GM12892 (cell line): ENCODE results near the gene PPP1R3F.

Experiments
- POLR2A ChIP-seq: IDR thresholded peaks from 2 replicates; pipeline ENCODE4 v1.6.1; 2011; ENCODE audit warnings: low read depth, low read length, control low read depth
- POLR2AphosphoS5 ChIP-seq: IDR thresholded peaks from 2 replicates; pipeline ENCODE4 v1.6.1; 2011; ENCODE audit warnings: low read depth, low read length, control low read depth
- TAF1 ChIP-seq: IDR thresholded peaks from 2 replicates; pipeline ENCODE4 v1.6.1; 2011; ENCODE audit warnings: low read depth, mild to moderate bottlenecking, control low read depth, low read length, borderline replicate concordance

DNA sequence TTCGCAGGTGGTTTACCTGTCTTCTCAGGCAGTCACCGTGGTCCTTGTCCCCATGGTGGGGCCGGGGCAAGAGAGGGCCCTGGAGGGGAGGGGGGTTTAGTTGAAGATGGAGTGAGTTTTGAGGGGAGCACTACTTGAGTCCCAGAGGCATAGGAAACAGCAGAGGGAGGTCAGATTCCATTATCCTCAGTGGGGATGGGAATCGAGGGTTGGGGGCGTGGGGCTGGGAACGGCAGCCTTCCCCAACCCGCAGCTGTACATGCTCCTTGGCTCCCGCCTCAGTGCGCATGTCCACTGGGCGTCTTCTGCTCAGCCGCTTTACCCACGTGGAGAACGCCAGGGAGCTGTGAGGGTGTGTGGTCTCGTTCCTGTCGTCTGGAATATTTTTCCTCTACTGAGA lies 33.8 kb downstream of the PPP1R3F start, which contains the start of gene GAGE10:
- TF ChIP-seq POLR2A (no peak), POLR2AphosphoS5 (no peak), TAF1 (no peak)
